ENCODE measurements around the gene ATP5ME. TPM values are rescaled to one million over a fixed set of nuclear protein-coding genes. Genes with fewer than 3 reads are reported as not detected.

Gene ATP5ME
- polyA plus RNA-seq, 1 of the 3 experiments (the other 2 are of a cell fraction) = 1,185 TPM

DNA sequence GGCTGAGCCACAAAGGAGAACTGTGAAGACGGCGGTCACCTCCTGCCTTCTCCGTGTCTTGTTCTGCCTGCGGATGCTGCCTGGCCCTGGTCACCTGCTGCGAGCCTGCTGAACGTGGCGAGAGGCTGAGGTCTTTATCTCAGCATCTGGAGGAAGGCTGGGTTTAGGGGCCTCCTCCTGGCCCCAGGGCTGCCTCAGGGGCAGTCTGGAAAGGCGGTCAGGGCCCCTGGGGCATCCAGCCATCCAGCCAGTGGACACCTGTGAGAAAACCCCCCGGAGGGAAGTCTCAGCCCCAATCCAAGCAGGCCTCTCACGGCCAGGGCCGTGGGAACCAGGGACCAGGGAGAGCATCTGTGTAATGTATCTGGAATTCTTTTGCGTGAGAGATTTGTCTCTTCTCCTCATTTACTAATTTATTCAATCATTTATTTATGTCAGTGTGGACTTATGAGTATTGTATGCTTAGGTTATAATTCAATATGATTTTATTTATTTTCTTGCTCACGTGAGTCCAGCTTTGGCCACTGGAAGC lies 37.4 kb downstream of the ATP5ME start:
- H3K27ac ChIP-seq (ENCODE audit: low read depth in 2 of 2, low read length in 1 of 2) = no peak overlapping the region
- ChIA-PET CTCF (no interaction called here), POLR2A (no interaction called here)
- no peaks in the 10 kb centered on the region; the same call in 1 of the 2 replicates for H3K27me3 ChIP-seq (ENCODE audit: insufficient read depth)
- no peak for DNase-seq
- 52% methylated on average over 12 of the region's 13 CpGs for WGBS (ENCODE audit: low lambda C conversion rate)
- no peak overlapping the region for H3K4me3 ChIP-seq (ENCODE audit: low read depth in 2 of 2, low read length in 1 of 2)
- no peaks in the 10 kb centered on the region for H3K9me2 ChIP-seq
- no peaks in the 10 kb centered on the region for H3K36me3 ChIP-seq (replicated peaks in 1 of 2; ENCODE audit: control insufficient read depth in 1 of 2, insufficient read depth in 2 of 2, low read length in 1 of 2)
- no peaks in the 10 kb centered on the region for H3K9me3 ChIP-seq
- no peaks in the 10 kb centered on the region for H3F3A ChIP-seq (replicated peaks; ENCODE audit: insufficient read depth)
- no peaks in the 10 kb centered on the region for H3K79me2 ChIP-seq (ENCODE audit: insufficient read depth)
- H3K9ac ChIP-seq = no peak overlapping the region
- H3K4me2 ChIP-seq = no peak overlapping the region
- TF ChIP-seq TCF12 (IDR thresholded peaks at IDR 0.05) (no peak), JUND (IDR thresholded peaks at IDR 0.05) (no peak), POLR2AphosphoS5 (IDR thresholded peaks at IDR 0.05; ENCODE audit: low read depth, low read length) (no peak), GATA2 (CRISPR knock-in tag; IDR thresholded peaks at IDR 0.05) (no peak), SMC3 (IDR thresholded peaks at IDR 0.05; ENCODE audit: low read depth, low read length) (no peak), SIN3A (IDR thresholded peaks at IDR 0.05; ENCODE audit: borderline replicate concordance, low read depth, low read length) (no peak), MEF2A (IDR thresholded peaks at IDR 0.05; ENCODE audit: borderline replicate concordance, low read depth) (no peak), FOXJ3 (CRISPR knock-in tag; IDR thresholded peaks at IDR 0.05) (no peak), MXI1 (IDR thresholded peaks at IDR 0.05; ENCODE audit: low read depth, low read length) (no peak), RXRA (IDR thresholded peaks at IDR 0.05; ENCODE audit: borderline replicate concordance, low read depth) (no peak), NRF1 (IDR thresholded peaks at IDR 0.05; ENCODE audit: low read depth, low read length) (no peak), NFIC (IDR thresholded peaks at IDR 0.05; ENCODE audit: borderline replicate concordance) (no peak), FOXM1 (IDR thresholded peaks at IDR 0.05; ENCODE audit: low read depth) (no peak), YY1 (IDR thresholded peaks at IDR 0.05; ENCODE audit: low read depth) (no peak), EP300 (IDR thresholded peaks at IDR 0.05; ENCODE audit: borderline replicate concordance in 1 of 2, low read depth in 1 of 2, low read length in 1 of 2) (no peak)
- TF ChIP-seq, protein P1, sequence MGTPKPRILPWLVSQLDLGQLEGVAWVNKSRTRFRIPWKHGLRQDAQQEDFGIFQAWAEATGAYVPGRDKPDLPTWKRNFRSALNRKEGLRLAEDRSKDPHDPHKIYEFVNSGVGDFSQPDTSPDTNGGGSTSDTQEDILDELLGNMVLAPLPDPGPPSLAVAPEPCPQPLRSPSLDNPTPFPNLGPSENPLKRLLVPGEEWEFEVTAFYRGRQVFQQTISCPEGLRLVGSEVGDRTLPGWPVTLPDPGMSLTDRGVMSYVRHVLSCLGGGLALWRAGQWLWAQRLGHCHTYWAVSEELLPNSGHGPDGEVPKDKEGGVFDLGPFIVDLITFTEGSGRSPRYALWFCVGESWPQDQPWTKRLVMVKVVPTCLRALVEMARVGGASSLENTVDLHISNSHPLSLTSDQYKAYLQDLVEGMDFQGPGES (IDR thresholded peaks at IDR 0.05; ENCODE audit: low read depth, low read length) = no peak
- TF ChIP-seq, protein P2, sequence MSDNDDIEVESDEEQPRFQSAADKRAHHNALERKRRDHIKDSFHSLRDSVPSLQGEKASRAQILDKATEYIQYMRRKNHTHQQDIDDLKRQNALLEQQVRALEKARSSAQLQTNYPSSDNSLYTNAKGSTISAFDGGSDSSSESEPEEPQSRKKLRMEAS (IDR thresholded peaks at IDR 0.05; ENCODE audit: low read depth) = no peak
- TF ChIP-seq, protein P3, sequence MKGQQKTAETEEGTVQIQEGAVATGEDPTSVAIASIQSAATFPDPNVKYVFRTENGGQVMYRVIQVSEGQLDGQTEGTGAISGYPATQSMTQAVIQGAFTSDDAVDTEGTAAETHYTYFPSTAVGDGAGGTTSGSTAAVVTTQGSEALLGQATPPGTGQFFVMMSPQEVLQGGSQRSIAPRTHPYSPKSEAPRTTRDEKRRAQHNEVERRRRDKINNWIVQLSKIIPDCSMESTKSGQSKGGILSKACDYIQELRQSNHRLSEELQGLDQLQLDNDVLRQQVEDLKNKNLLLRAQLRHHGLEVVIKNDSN (IDR thresholded peaks at IDR 0.05; ENCODE audit: borderline replicate concordance, low read depth) = no peak
- TF ChIP-seq, protein P4, sequence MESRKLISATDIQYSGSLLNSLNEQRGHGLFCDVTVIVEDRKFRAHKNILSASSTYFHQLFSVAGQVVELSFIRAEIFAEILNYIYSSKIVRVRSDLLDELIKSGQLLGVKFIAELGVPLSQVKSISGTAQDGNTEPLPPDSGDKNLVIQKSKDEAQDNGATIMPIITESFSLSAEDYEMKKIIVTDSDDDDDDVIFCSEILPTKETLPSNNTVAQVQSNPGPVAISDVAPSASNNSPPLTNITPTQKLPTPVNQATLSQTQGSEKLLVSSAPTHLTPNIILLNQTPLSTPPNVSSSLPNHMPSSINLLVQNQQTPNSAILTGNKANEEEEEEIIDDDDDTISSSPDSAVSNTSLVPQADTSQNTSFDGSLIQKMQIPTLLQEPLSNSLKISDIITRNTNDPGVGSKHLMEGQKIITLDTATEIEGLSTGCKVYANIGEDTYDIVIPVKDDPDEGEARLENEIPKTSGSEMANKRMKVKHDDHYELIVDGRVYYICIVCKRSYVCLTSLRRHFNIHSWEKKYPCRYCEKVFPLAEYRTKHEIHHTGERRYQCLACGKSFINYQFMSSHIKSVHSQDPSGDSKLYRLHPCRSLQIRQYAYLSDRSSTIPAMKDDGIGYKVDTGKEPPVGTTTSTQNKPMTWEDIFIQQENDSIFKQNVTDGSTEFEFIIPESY (IDR thresholded peaks at IDR 0.05; ENCODE audit: borderline replicate concordance, low read depth) = no peak
- TF ChIP-seq, protein P5, sequence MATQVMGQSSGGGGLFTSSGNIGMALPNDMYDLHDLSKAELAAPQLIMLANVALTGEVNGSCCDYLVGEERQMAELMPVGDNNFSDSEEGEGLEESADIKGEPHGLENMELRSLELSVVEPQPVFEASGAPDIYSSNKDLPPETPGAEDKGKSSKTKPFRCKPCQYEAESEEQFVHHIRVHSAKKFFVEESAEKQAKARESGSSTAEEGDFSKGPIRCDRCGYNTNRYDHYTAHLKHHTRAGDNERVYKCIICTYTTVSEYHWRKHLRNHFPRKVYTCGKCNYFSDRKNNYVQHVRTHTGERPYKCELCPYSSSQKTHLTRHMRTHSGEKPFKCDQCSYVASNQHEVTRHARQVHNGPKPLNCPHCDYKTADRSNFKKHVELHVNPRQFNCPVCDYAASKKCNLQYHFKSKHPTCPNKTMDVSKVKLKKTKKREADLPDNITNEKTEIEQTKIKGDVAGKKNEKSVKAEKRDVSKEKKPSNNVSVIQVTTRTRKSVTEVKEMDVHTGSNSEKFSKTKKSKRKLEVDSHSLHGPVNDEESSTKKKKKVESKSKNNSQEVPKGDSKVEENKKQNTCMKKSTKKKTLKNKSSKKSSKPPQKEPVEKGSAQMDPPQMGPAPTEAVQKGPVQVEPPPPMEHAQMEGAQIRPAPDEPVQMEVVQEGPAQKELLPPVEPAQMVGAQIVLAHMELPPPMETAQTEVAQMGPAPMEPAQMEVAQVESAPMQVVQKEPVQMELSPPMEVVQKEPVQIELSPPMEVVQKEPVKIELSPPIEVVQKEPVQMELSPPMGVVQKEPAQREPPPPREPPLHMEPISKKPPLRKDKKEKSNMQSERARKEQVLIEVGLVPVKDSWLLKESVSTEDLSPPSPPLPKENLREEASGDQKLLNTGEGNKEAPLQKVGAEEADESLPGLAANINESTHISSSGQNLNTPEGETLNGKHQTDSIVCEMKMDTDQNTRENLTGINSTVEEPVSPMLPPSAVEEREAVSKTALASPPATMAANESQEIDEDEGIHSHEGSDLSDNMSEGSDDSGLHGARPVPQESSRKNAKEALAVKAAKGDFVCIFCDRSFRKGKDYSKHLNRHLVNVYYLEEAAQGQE (IDR thresholded peaks at IDR 0.05; ENCODE audit: low read depth, low read length) = no peak
- H2AFZ ChIP-seq (ENCODE audit: low read depth) = no peak overlapping the region
- H3K4me1 ChIP-seq (ENCODE audit: control insufficient read depth in 1 of 2, insufficient read depth in 2 of 2, low read depth in 1 of 2, low read length in 1 of 2) = no peaks in the 10 kb centered on the region; a peak in 1 of 4 replicates
- no peaks in the 10 kb centered on the region for H4K20me1 ChIP-seq (ENCODE audit: insufficient read depth)

Data from SK-N-SH (cell line).